ENCODE results near the gene ARHGAP12. TPM values are rescaled to one million over a fixed set of nuclear protein-coding genes. Genes with fewer than 3 reads are reported as not detected.
"Not testable (repeated sequence)": the region's sequence is repeated elsewhere in the genome, so short reads cannot be mapped to it uniquely, and the experiment has no call there.

The ARHGAP12 gene, protein sequence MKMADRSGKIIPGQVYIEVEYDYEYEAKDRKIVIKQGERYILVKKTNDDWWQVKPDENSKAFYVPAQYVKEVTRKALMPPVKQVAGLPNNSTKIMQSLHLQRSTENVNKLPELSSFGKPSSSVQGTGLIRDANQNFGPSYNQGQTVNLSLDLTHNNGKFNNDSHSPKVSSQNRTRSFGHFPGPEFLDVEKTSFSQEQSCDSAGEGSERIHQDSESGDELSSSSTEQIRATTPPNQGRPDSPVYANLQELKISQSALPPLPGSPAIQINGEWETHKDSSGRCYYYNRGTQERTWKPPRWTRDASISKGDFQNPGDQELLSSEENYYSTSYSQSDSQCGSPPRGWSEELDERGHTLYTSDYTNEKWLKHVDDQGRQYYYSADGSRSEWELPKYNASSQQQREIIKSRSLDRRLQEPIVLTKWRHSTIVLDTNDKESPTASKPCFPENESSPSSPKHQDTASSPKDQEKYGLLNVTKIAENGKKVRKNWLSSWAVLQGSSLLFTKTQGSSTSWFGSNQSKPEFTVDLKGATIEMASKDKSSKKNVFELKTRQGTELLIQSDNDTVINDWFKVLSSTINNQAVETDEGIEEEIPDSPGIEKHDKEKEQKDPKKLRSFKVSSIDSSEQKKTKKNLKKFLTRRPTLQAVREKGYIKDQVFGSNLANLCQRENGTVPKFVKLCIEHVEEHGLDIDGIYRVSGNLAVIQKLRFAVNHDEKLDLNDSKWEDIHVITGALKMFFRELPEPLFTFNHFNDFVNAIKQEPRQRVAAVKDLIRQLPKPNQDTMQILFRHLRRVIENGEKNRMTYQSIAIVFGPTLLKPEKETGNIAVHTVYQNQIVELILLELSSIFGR
- total RNA-seq (2014; rRNA removed; shearing (Covaris generic)) = 23.2 and 27.9 TPM in 2 replicates
- 18.1 and 21.2 TPM in 2 replicates for polyA plus RNA-seq (2015; cell fraction: cytosol; rRNA removed)
- 41.1 and 46.1 TPM in 2 replicates for polyA plus RNA-seq (2015; cell fraction: nucleus; rRNA removed)

DNA sequence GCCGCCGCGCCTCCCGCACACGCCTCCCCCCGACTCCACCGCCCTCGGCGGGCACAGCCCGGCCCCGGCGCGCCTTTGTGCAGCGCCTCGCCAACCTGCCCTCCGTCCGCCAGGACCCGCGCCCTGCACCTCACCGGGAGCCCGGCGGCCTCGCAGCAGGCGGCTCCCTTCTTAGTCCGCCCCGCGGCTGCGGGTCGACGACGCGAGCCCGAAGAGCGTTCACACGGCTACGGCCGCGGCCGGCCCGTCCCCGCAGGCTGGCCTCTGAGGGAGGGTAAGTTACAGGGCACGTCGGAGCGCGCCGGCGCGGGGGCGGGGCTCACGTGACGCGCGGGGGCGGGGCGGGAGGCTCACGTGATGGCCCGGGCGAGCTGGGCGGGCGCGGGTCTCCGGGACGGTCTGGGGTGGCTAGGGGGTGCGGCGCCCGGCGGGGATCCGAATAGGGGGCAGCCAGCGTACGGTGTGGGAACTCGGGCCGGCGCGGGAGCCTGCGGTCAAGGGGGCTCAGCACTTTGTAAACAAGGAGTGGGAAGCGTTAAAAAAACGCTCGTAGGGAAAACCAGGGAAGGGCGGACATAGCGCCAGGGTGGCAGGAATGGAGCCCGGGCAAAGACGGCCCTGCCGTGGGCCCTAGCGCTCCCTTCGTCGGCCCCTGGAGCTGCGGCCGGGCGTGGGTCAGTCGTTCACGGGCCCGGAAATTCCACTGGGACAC lies at the start of gene ARHGAP12:
Gene ARHGAP12, minus strand, starts transcription at position 283 of the 712 bp plus-strand sequence. CDS start 19,976 bp downstream, outside the sequence.
- peak; percentile 64 for DNase-seq (ENCODE audit: low read depth)

DNA sequence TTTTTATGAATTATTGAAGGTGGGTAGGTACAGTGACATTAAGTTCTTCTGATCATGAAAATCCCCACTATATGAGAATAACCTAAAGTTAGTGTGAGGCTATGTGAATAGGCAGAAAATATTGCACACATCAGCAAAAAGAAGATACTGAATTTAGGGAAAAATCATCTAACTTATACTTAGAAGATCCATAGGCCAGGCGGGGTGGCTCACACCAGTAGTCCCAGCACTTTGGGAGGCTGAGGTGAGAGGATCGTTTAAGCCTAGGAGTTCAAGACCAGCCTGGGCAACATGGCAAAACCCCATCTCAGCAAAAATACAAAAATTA lies 49.5 kb upstream of the ARHGAP12 start:
- DNase-seq (ENCODE audit: low read depth) = no peak

DNA sequence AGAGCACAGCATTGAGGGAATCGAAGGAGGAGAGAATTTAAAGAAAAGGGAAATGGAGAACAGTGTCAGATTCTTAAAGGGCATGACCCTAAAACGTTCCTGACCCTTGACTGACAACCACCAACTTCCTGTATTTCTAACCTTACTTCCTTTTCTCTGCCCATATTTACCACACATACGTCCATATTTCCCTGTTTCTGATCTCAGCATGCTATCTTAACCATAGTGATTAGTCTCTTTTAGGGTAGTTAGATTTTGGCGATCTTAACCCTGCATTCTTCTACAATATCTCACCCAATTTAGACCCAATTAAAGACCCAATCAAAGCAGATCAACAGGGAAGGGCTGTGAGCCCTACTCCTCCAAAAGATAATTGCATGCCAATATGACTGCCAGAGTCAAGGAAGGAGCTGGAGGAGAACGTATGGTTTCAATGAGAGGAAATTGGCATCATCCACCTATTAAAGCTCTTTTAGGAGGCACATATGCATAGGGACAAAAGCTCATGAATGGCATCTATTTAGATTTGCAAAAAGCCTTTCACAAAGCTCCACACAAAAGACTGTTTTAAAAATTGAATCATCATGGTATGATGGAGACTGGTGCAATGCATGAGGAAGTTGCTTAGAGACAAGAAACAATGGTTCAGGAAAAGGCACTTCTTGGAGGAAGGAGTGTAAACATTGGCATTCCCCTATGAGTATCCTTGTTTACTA lies 49.0 kb upstream of the ARHGAP12 start:
- peak; percentile 73 for DNase-seq (ENCODE audit: low read depth)

DNA sequence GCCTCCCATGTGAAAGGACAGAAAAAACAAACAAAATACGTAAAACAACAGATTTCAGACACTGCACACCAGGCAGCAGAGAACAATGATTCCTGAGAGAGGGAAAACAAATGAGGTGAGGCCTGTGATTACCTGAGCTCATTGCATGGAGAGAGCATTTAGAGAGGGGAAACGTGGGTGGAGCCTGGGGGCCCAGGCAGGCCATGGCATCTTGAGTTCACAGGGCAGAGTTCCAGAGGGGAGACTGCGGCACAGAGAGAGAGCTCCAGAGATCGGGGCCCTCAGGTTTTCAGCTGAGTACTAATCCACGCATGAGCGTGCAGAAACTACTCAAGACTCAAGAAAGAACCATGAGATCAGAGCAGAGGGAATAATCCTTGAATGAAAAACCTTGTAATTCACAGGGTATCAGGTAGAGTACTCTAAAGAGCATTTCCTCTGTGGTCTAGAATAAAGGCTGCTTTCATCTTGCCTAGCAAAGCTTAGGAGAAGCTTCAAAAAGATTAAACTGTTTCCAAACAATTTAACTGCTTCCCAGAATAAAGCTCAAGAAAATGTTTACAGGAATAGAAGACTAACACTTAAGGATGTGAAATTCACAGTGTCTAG lies 46.6 kb upstream of the ARHGAP12 start:
- no peak for DNase-seq (ENCODE audit: low read depth)

DNA sequence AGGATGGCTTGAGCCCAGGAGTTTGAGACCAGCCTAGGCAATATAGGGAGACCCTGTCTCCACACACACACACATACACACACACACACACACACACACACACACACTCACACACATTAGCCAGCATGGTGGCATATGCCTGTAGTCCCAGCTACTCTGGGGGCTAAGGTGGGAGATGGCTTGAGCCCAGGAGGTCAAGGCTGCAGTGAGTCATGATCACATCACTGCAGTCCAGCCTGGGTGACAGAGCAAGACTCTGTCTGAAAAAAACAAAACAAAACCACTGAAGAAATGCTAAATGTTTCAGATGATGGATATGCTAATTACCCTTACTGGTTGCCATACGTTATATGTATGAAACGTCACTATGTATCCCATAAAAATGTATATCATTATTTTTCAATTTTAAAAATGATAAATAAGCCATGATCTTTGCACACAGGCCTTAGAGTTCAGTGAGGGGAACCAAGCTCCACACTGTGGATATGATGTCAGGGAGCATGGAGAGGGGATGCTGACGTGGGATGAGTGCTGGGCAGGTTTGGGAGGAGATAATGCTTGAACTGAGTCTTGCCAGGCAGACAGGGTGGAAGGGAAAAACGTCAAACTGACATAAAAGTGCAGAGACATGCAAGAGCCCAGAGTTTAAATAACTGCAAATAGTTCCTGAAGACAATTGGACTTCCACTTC lies 45.9 kb upstream of the ARHGAP12 start:
- peak; percentile 66 for DNase-seq (ENCODE audit: low read depth)

DNA sequence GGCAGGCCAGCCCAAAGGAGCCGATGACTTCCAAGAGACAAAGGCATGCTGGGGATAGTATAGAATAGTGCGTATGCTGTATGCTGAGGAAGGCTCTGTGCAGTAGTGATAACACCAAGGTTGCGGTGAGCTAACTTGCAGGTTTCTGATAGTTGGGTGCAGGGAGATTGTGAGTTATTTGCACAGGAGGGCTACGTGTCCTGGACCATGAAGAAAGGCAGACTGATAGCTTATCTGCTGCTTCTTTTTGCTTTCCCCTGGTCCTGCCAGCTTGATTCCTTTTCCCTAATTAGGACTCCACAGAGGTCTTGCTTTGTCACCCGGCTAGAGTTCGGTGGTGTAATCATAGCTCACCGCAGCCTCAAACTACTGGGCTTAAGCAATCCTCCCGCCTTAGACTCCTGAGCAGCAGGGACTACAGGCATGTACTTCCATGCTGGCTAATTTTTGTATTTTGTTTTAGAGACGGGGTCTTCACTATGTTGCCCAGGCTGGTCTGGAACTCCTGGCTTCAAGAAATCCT lies 43.9 kb upstream of the ARHGAP12 start:
- no peak for DNase-seq (ENCODE audit: low read depth)

DNA sequence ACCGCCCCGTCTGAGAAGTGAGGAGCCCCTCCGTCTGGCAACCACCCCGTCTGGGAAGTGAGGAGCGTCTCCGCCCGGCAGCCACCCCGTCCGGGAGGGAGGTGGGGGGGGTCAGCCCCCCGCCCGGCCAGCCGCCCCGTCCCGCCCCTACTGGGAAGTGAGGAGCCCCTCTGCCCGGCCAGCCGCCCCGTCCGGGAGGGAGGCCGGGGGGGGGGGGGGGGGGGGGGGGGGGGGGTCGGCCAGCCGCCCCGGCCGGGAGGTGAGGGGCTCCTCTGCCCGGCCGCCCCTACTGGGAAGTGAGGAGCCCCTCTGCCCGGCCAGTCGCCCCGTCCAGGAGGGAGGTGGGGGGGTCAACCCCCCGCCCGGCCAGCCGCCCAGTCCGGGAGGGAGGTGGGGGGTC lies 41.2 kb upstream of the ARHGAP12 start:
- not testable (repeated sequence) for DNase-seq (ENCODE audit: low read depth)

DNA sequence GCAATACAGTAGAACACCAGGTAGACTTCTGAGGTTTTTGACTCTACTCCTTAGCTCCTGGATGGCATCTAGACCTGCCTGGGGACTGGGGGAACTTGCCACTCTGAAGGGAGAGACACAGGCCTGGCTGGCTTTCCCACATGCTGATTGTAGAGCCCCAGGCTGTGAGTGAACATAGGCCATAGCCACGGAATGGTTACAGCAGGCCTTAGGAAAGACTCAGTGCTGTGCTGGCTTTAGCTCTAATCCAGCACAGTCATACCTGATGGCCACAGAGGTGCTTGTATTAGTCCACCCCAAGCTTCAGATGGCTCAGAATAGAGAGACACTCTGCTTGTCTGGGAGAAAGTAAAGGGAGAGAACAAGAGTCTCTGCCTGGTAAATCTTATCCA lies 35.0 kb upstream of the ARHGAP12 start:
- DNase-seq (ENCODE audit: low read depth) = no peak

DNA sequence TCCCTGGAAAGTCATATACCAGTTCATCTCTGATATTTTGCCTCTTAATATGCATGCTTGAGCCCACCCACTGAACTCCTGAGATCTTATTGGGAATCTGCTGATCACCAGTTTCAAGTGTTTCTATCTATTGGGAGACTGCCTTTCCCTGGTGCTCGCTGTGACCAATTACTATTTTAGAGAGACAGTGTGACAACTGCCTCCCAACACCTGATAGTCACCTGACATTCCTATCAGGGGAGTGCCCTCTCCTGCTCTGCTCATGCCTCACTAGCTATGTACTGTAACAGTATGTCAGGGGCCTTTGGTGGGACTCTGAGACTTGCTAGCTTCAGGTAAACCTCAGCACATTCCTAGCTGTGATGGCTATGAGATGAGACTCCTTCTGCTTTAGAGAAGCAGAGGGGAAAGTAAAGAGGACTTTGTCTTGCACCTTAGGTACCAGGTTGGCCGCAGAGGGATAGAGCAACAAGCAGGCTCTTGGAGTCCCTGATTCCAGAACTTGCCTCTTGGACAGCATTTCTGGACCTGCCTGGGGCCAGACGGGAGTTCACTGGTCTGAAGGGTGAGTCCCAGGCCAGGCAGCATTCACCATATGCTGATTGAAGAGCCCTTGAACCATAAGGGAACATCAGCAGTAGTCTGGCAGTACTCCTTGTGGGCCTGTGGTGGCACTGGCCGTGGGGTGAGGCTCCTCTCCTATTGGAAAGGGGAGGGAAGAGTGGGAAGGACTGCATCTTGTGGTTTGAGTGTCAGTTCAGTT lies 34.4 kb upstream of the ARHGAP12 start:
- no peak for DNase-seq (ENCODE audit: low read depth)

DNA sequence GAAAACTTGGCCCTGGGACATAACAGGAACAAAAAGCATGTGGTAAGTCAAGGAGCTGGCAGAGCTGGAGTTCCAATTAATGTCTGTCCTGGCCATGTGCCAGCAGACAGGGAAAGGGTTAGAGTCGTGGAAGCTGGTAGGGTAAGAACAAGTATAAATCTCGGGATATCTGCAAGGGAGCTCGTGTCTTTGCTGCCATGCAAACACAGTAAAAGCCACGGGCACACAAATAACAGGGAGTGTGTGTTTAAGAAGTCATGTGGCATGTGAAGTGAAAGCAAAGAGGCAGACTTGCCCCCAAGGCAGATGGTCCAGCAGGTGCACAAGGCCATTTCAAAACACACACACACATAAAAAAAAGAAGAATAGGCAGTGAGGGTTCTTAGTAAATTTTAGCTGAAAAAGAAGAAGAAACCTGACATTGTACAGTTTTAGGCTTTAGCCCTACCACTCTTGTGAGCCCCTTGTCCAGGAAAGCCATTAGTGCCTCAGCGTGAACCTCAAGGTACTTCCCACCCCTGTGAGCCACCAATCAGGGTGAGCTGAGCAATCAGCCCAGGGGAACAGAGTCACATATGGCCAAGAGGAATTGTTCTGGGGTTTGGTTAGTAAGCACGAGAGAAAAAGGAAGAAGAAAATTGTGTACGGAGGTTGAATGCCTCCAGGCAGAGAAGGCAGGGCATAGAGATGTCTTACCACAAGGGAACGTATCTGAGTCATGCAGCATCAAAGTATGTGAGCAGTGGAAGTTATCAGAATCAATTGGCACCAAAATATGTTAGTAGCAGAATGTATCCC lies 32.8 kb upstream of the ARHGAP12 start:
- DNase-seq (ENCODE audit: low read depth) = peak; percentile 73

DNA sequence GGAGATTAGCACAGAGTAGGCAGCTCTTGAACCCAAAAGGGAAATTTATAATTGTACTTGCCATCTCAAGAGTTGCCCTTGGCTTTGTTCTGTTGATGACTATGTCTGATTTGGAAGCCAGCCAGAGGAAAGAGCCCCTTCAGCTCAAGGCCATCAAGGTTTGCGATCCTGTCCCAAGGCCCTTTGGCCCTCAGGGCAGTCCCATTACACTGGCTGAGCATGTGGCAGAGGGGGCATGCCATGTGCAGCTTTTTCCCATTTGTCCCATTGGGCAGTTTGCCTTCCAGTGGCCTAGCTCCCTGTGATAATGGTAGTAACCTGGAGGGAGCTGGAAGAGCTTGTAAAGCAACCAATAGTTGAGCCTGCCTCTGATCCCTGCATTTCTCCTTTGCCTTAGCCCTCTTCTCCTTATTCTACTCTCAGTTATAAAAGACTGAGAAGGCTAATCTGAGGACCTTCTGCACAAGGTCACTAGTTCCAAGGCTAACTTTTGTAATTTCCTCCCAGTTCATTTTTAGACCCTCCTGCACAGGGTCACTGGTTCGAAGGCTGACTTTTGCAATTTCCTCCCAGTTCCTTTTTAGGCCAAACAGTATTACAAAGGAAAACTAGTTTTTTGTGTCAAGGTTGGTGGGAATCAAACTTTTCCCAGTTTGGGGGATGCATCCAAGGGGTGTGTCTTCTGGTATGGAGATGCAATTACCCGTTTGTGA lies 31.0 kb upstream of the ARHGAP12 start:
- DNase-seq (ENCODE audit: low read depth) = no peak

DNA sequence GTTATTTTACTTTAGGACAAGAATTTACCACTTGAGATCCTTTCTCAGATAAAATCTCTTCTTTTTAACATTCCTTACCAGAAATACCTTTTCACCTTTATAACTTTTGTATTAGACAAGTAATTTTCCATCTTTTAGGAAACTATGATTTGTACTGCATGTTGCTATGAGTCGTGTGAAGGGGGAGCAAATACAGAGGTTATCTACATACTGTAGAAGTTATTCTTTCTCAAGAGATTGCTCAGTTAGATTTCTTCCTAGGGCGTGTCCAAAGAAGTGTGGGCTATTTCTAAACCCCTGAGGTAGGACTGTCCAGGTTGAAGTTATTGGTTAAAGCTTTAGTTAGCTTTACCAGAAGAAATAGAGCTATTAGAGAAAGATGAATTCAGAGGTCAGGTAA lies 30.2 kb upstream of the ARHGAP12 start:
- DNase-seq (ENCODE audit: low read depth) = no peak

DNA sequence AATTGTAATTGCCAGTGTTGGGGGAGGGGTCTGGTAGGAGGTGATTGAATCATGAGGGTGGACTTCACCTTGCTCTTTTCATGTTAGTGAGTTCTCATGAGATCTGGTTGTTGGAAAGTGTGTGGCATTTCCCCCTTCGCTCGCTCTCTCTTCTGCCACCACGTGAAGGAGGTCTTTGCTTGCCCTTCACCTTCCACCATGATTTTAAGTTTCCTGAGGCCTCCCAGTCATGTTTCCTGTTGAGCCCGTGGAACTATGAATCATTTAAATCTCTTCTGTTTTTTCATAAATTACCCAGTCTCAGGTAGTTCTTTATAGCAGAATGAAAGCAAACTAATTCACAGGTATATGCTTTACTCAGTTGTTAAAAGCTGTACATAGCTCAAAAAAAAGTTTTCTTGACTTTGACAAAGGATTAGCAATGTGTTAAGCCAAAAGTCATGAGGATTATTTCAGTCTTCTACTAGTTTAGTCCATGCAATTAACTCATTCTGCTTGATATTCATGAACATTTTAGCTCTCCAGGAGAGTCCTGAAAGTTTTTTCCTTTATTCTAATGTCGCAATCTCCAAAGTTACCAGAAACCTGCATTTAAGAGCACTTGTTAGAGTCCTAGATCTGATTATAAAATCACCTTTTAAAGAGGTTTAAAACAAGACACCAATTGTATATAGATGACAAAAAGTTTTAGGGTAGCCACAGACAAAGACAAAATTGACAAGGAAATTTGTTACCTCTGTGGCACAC lies 27.7 kb upstream of the ARHGAP12 start:
- DNase-seq (ENCODE audit: low read depth) = no peak

DNA sequence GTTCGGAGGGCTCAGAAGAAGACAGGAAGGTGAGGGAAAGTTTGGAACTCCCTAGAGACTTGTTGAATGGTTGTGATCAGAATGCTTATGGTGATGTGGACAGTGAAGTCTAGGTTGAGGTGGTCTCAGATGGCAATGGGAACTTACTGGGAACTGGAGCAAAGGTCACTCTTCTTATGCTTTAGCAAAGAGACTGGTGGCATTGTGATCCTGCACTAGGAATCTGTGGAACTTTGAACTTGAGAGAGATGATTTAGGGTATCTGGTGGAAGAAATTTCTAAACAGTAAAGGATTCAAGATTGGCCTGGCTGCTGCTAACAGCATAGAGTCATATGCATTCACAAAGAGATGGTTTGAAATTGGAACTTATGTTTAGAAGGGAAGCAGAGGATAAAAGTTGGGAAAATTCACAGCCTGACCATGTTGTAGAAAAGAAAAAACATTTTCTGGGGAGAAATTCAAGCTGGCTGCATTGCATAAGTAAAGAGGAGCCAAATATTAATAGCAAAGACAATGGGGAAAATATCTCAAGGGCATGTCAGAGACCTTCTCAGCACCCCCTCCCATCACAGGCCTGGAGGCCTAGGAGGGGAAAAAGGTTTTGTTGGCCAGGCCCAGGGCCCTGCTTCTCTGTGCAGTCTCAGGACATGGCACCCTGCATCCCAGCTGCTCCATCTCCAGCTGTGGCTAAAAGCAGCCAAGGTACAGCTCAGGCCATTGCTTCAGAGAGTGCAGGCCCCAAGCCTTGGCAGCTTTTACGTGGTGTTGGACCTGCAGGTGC lies 26.0 kb upstream of the ARHGAP12 start:
- DNase-seq (ENCODE audit: low read depth) = no peak

DNA sequence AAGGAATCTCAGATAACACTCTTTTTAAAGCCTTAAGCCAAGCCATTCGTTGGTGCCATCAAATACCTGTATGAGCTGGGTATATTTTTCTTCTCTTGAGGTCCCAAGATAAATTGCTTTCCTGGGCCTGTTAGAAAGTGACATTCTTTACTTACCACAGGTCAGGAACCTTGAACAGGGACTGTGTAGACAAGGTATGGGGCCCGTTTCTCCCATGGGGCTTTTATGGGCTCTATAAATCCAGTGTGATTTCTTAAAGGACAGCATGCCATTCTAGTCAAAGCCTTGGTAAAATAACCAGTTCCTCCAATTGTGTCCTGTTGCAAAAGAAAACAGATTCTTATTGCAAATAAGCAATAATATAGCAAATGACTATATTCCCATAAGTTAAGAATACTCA lies 24.8 kb upstream of the ARHGAP12 start:
- no peak for DNase-seq (ENCODE audit: low read depth)

DNA sequence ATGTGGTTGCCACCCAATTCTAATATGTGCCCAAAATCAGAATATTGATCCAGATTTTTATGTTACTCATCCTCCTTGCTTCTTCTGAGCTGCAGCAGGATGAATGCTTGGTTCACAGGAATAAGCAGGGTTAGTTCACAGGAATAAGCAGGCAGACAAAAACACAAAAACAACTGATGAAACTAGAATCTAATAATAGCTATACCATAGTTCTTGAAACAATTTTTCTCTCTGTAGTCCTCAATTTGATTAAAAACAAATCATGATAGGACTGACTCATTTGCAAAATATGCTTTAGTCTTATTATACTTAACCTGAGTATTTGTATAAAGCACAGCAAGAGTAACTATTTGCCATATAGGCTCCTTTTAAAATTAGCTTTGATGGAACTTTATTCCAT lies 24.4 kb upstream of the ARHGAP12 start:
- DNase-seq (ENCODE audit: low read depth) = no peak

All from HT1080 (cell line).